GM21576 (cell line): ENCODE measurements around the gene HOXB5.

Experiments
- ATAC-seq: cut with Tn5 transposase; IDR thresholded peaks from one replicate; pipeline ENCODE4 v1.9.1; 2021; ENCODE audit warnings: mild to moderate bottlenecking, moderate library complexity; ENCODE audit not compliant: unreplicated experiment

HOXB5 gene

DNA sequence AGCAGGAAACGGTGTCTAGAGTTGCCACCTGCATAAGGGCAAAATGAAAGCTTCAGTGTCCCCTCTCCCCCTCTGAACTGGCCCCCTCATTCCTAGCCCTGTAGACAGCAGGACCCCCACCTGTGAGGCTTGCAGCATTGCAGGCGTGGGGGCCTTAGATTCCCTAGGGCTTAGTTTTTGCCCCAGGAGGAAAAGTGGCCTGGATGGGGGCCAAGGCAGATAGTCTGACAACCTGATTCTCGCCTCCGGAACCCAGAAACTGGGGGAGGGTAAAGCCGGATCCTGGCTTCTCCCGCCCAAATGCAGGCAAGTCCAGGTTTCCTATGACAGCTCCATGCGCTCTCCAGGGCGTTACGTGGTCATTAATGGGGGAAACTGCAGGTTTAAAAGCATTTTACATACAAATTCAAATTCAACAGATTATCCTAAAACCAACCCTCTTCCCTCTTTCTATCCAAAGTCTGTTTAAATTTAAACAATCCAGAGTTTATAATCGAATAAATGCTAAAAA is 11.9 kb upstream of the HOXB5 start:
- ATAC-seq = no peak

GRCh38 chr17:48604770-48605329 is 11.3 kb upstream of the HOXB5 start, which contains the start of gene HOXB6:
Gene HOXB6, minus strand, starts transcription at chr17:48604986. Its CDS starts 6,836 bp downstream, at chr17:48598150.
- ATAC-seq = no peak

DNA sequence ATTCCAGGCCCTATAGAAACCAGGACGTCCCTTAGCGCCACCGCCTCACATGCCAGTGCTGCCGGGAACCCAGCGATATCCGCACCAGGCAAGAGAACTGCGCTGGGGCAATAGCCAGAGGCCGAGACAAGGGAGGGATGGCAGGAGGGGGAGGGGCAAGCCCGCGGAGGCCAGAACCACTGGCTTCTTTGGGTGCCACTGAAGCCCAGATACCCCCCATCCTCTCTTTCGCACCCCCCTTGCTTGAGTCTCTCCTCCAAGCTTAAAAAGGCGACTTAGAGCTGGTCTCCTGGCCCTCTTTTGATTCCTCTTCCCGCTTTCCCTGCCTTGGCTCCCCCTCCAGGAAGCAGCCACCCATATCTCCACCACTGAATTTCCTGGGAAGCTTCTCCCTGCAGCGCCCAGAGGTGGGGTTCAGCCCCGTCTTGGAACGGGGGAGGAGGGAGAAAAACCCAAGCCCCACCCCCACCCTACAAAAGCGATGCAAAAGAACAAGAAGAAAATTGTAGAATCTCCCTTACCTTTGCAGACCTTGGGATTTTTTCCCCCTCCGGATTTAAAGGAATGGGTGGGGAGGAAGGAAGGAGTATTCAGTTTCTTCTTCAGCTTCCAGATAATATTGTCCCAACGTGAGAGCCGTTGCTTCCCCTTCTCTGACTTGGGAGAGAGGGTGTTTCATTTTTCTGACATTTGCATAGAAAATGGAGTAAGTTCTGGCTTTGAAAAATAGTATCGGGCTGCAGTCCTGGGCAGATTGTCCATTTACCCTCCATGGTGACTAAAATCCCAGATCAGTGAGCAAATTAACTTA is 10.6 kb upstream of the HOXB5 start:
- ATAC-seq = no peak

- no peak for ATAC-seq
Observed at GRCh38 chr17:48601539-48602425, 8.2 kb upstream of the HOXB5 start.

GRCh38 chr17:48601207-48601538 is 7.6 kb upstream of the HOXB5 start:
- no peak for ATAC-seq

DNA sequence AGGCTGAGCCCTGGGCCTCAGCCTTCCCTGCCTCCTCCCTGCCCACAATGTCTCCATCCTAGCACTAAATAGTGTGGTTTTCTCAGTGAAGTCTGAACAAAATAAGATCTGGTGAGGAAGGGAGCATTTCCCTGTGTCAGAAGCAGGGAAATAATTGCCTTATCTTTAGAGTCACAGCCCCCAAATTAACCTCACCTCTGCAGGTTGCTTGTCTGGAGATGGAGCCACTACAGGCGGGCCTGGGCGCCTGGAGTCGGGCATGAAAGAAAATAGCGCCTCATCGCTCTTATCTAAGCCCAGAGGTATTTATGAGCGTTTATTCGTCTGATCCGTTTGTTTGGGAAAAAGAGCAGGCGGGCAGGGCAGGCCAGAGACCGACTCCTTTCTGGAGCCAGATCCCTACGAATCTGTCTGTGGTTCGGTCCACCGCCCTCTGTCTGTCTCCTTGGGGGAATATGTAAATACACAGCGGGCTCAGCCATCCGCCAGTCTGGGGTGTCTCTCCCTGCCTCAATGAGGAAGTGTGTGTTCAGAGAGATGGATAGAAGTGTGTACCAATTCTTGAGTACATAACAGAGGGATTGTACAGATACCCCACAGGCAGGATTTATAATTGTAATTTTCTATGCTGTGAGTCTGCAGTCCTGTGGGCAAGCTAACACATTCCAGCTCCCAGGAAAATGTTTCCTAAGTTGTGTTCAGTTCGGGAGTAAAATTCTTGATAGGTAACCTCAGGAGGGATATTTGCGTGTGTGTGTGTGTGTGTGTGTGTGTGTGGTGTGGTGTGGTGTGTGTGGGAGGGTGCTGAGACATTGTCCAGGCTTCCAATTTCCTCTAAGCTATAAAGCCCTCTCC is 6.9 kb upstream of the HOXB5 start:
- no peak for ATAC-seq

- no peak for ATAC-seq
Observed at GRCh38 chr17:48599354-48599753, 5.8 kb upstream of the HOXB5 start.

- ATAC-seq = no peak
Observed at GRCh38 chr17:48598736-48599135, 5.2 kb upstream of the HOXB5 start.

DNA sequence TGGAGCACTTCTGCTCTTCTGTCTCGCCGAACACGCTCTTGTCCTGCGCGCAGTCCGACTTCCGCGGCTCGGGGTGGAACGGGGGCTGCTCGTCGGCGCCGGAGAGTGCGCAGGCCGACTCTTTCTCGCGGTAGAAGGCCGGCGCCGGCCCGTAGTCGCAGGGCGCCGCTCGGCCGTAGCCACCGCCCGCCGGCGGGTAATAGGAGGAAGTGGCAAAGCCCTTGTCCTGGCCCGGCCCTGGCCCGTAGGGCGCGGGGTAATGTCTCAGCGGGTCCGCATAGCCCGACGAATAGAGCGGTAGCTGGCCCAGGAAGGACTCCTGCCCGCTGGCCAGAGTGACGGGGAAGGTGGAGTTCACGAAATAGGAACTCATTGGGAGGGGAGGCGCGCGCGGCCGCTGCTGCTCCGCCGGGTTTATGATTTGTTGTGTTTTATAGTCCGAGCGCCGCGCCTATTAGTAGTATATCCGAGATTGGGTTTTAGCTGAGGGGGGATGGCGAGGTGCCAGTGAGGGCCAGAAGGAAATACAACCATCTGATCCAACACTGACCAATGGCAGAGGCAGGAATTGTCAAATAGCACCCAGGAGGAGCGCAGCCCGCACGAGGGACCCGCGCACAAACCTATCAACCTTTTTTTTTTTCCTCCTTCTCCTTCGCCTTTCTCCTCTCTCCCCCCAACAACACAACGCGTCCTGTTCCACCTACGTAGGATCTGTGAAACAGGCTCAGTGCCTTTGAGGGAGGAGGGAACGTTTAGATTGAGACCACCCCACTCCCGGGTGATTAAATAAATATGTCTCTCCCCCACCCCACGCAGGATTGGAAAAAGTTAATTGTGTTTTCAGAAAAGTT is 4.4 kb upstream of the HOXB5 start:
- ATAC-seq = no peak

- no peak for ATAC-seq
Observed at GRCh38 chr17:48597528-48597777, 3.9 kb upstream of the HOXB5 start.

GRCh38 chr17:48596735-48597527 is 3.4 kb upstream of the HOXB5 start:
- no peak for ATAC-seq

DNA sequence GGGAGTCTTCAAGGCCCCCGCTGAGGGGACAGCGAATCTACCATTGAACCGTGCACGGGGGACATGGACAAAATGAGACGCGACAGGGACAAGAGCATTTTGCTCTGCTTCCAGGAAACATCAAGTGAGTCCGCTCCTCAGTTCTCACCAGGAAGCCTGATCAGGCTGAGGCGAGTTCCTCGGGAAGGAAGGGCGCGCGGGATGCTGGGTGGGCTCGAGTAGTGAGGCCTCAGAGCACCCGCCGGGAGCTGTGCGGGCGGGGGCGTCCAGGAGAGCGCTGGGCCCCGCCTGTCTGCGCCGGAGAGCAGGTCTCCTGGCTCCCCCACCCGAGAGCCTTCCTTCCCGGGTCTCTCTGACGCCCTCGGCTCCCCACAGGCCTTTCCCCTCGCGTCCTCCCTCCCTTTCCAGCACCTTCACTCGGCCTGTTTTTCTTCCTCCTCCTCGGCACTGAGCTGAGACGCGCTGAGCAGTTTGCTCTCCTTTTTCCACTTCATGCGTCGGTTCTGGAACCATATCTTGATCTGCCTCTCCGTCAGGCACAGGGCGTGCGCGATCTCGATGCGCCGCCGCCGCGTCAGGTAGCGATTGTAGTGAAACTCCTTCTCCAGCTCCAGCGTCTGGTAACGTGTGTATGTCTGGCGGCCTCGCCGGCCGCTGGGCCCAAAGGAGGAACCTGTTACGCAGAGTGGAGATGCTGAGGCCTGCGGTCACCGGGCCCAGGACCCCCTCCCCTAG is 2.6 kb upstream of the HOXB5 start:
- no peak for ATAC-seq

DNA sequence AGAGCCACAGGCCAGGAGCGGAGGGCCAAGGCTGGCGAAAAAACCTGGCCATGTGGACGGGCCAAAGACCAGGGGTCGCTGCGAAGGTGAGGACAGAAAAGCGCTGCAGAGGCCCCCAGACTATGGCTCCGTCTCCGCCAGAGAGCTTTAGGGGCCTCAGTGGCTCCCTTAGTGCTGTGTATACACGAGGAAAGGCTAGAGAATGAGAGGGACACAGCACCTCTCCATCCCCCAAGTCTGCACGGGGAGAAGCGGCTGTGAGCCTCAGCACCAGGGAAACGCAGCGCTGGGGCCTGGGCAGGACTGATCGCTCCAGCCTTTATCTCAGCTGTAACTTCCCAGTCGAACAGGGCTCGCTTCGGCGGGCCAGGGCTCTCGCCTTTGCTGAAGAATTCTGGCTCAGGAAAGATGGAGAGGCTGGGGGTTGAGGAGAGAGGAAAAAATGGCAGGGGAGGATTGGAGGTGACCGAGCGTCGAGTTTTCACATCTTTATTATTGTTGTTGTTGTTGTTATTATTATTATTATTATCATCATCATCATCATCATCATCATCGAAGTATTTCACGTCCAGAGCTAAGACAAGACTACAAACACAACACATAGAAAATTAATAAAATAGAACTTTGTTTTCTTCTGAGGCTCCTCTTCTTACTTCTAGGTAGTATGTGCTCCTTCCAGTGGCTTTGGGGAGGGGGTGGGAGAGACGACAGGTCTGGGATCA is 1.9 kb upstream of the HOXB5 start:
- no peak for ATAC-seq

- ATAC-seq = no peak
Observed at GRCh38 chr17:48594538-48595277, 1.1 kb upstream of the HOXB5 start.

GRCh38 chr17:48593840-48594537 is 410 bp upstream of the HOXB5 start:
- no peak for ATAC-seq

DNA sequence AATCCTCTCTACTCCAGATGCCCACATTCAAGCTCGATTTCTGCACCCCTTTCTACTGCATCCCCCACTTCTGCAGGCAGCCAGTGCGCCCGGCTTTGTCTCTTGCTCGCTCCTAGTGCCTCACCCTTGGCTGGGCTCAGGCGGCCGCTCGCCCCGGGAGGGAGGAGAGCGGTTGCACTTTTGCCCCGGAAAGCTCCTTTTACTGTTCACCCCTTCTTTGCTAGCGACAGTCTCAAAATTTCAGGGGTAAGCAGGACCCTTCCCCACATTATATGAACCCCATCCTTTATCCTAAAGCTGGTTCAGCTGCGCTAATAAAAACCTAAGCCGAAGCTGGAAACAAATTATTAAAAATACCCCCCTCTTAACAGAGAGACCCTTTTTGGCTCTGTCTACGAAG is 1.0 kb downstream of the HOXB5 start:
- no peak for ATAC-seq
